Activated naive CD4-positive, alpha-beta T cell treated with anti-CD3 and anti-CD28 coated beads for 36 hours (primary cell): ENCODE data around the gene ULK4. TPM values are rescaled to one million over a fixed set of nuclear protein-coding genes. Genes with fewer than 3 reads are reported as not detected.

Experiments used
- CTCF ChIA-PET: fragments of 350-600 bp; sonication (Branson Sonifier 250); formaldehyde crosslinking; loops from one replicate; lab custom pipeline; 2021; ENCODE audit warnings: antibody characterized with exemption; lab: Charles Lee
- DNase-seq: peaks from one replicate; pipeline ENCODE4 v3.0.0-alpha.2; 2020
- H3K27ac Mint-ChIP-seq: one replicate; pipeline ENCODE4 v1.8.0; 2021; ENCODE audit warnings: mild to moderate bottlenecking, mixed read lengths
- H3K27me3 Mint-ChIP-seq: one replicate; pipeline ENCODE4 v1.8.0; 2021; ENCODE audit warnings: low read depth, mixed read lengths
- H3K36me3 Mint-ChIP-seq: one replicate; pipeline ENCODE4 v1.8.0; 2021; ENCODE audit warnings: low read depth, mixed read lengths
- H3K4me1 Mint-ChIP-seq: one replicate; pipeline ENCODE4 v1.8.0; 2021; ENCODE audit warnings: low read depth, mixed read lengths
- H3K4me3 Mint-ChIP-seq: one replicate; pipeline ENCODE4 v1.8.0; 2021; ENCODE audit warnings: mild to moderate bottlenecking, moderate library complexity, mixed read lengths
- H3K9me3 Mint-ChIP-seq: one replicate; pipeline ENCODE4 v1.8.0; 2021; ENCODE audit warnings: mixed read lengths
- intact Hi-C: fragments of 100-400 bp; cut with micrococcal nuclease; formaldehyde crosslinking; loops from one replicate; pipeline ENCODE4 v1.15.1; 2023
- total RNA-seq, 2 experiments: library from RNA; stranded (reverse); gene quantifications; one replicate each; pipeline ENCODE4 v1.2.3, GENCODE V29; 2021

ULK4 gene
- total RNA-seq, 2 experiments from 2014 or later = 8.5 to 9.1 TPM

- intact Hi-C loops = no loop called here
- Mint-ChIP-seq H3K27ac (no peak overlapping the region), H3K4me1 (no peaks in the 10 kb centered on the region), H3K27me3 (no peaks in the 10 kb centered on the region), H3K4me3 (no peak overlapping the region), H3K9me3 (no peaks in the 10 kb centered on the region), H3K36me3 (peaks cover 6% of the 10 kb centered on the region)
- CTCF ChIA-PET = no interaction called here
- DNase-seq = no peak
Observed at GRCh38 chr3:41247055-41248004, 714.6 kb downstream of the ULK4 start.

- intact Hi-C loops = no loop called here
- DNase-seq = no peak
- Mint-ChIP-seq H3K4me1 (no peaks in the 10 kb centered on the region), H3K4me3 (no peak overlapping the region), H3K9me3 (no peaks in the 10 kb centered on the region), H3K27ac (no peak overlapping the region), H3K36me3 (peaks cover 4% of the 10 kb centered on the region), H3K27me3 (no peaks in the 10 kb centered on the region)
- CTCF ChIA-PET = no interaction called here
Observed at GRCh38 chr3:41244620-41245336, 717.1 kb downstream of the ULK4 start.

GRCh38 chr3:41243183-41243582, 718.7 kb downstream of the ULK4 start:
- Mint-ChIP-seq H3K9me3 (no peaks in the 10 kb centered on the region), H3K36me3 (peaks cover 19% of the 10 kb centered on the region), H3K4me1 (peaks cover 2% of the 10 kb centered on the region), H3K4me3 (no peak overlapping the region), H3K27ac (no peak overlapping the region), H3K27me3 (no peaks in the 10 kb centered on the region)
- CTCF ChIA-PET = no interaction called here
- DNase-seq = no peak
- intact Hi-C loops = no loop called here

- Mint-ChIP-seq H3K9me3 (no peaks in the 10 kb centered on the region), H3K36me3 (peaks cover 27% of the 10 kb centered on the region), H3K4me1 (peaks cover 4% of the 10 kb centered on the region), H3K27ac (no peak overlapping the region), H3K27me3 (no peaks in the 10 kb centered on the region), H3K4me3 (no peak overlapping the region)
- CTCF ChIA-PET = interaction anchor here (0.6 kb wide), 1 partner anchor 660 kb away, joined by 3 read pairs; no protein-coding TSS in a partner anchor
- intact Hi-C loops = no loop called here
- no peak for DNase-seq
Observed at GRCh38 chr3:41241800-41242571, 719.9 kb downstream of the ULK4 start.

GRCh38 chr3:41241161-41241560, 720.7 kb downstream of the ULK4 start:
- Mint-ChIP-seq H3K36me3 (peaks cover 30% of the 10 kb centered on the region), H3K9me3 (no peaks in the 10 kb centered on the region), H3K27ac (no peak overlapping the region), H3K4me1 (peaks cover 4% of the 10 kb centered on the region), H3K4me3 (no peak overlapping the region), H3K27me3 (no peaks in the 10 kb centered on the region)
- DNase-seq = no peak
- CTCF ChIA-PET = no interaction called here
- intact Hi-C loops = no loop called here

GRCh38 chr3:41239587-41239986, 722.3 kb downstream of the ULK4 start:
- Mint-ChIP-seq H3K36me3 (peaks cover 37% of the 10 kb centered on the region), H3K9me3 (no peaks in the 10 kb centered on the region), H3K4me1 (peaks cover 4% of the 10 kb centered on the region), H3K27ac (peak overlapping the region; percentile 4), H3K4me3 (no peak overlapping the region), H3K27me3 (no peaks in the 10 kb centered on the region)
- CTCF ChIA-PET = no interaction called here
- intact Hi-C loops = loop anchor here (5.0 kb wide), 1 partner anchor 37 kb away; no protein-coding TSS in a partner anchor
- no peak for DNase-seq

GRCh38 chr3:41237907-41238306, 724.0 kb downstream of the ULK4 start:
- Mint-ChIP-seq H3K4me3 (no peak overlapping the region), H3K4me1 (peaks cover 4% of the 10 kb centered on the region), H3K9me3 (no peaks in the 10 kb centered on the region), H3K27me3 (no peaks in the 10 kb centered on the region), H3K36me3 (peaks cover 48% of the 10 kb centered on the region), H3K27ac (no peak overlapping the region)
- no peak for DNase-seq
- CTCF ChIA-PET = no interaction called here
- intact Hi-C loops = loop anchor here (5.0 kb wide), 1 partner anchor 36 kb away; no protein-coding TSS in a partner anchor

- intact Hi-C loops = loop anchor here (5.0 kb wide), 1 partner anchor 34 kb away; no protein-coding TSS in a partner anchor
Observed at GRCh38 chr3:41236228-41236627, 725.7 kb downstream of the ULK4 start.

GRCh38 chr3:41234823-41235721, 726.8 kb downstream of the ULK4 start:
- H3K27me3 Mint-ChIP-seq = no peaks in the 10 kb centered on the region
- no peak for DNase-seq
- peaks cover 59% of the 10 kb centered on the region for H3K36me3 Mint-ChIP-seq
- no peak overlapping the region for H3K27ac Mint-ChIP-seq
- no peak overlapping the region for H3K4me3 Mint-ChIP-seq
- intact Hi-C loops = loop anchor here (5.0 kb wide), 1 partner anchor 33 kb away; no protein-coding TSS in a partner anchor
- H3K9me3 Mint-ChIP-seq = no peaks in the 10 kb centered on the region
- H3K4me1 Mint-ChIP-seq = peaks cover 9% of the 10 kb centered on the region
- CTCF ChIA-PET = interaction anchor here (1.6 kb wide), 1 partner anchor 20 kb away, joined by 4 read pairs; no protein-coding TSS in a partner anchor

More at GRCh38 chr3:41236228-41236627, 725.7 kb downstream of the ULK4 start:
- DNase-seq = no peak
- Mint-ChIP-seq H3K9me3 (no peaks in the 10 kb centered on the region), H3K27me3 (no peaks in the 10 kb centered on the region), H3K36me3 (peaks cover 53% of the 10 kb centered on the region), H3K27ac (no peak overlapping the region), H3K4me3 (no peak overlapping the region), H3K4me1 (peaks cover 4% of the 10 kb centered on the region)
- CTCF ChIA-PET = interaction anchor here (1.6 kb wide), 1 partner anchor 19 kb away, joined by 4 read pairs; no protein-coding TSS in a partner anchor

- Mint-ChIP-seq H3K4me3 (no peak overlapping the region), H3K27me3 (no peaks in the 10 kb centered on the region), H3K36me3 (peaks cover 45% of the 10 kb centered on the region), H3K9me3 (no peaks in the 10 kb centered on the region), H3K4me1 (peaks cover 40% of the 10 kb centered on the region), H3K27ac (peak overlapping the region; percentile 0)
- no peak for DNase-seq
- intact Hi-C loops = no loop called here
- CTCF ChIA-PET = interaction anchor here (0.7 kb wide), 1 partner anchor 180 kb away, joined by 3 read pairs; no protein-coding TSS in a partner anchor
Observed at GRCh38 chr3:41224120-41224806, 737.6 kb downstream of the ULK4 start.
